Neural cell (in vitro differentiated cells): Measurements from ENCODE around the gene REV3L.

Experiments
- EP300 ChIP-seq: fragments of 450-650 bp; conservative IDR thresholded peaks from 2 replicates; pipeline ENCODE4 v1.6.1; 2014; ENCODE audit warnings: antibody characterized with exemption, mild to moderate bottlenecking, moderate library complexity; ENCODE audit not compliant: poor library complexity, severe bottlenecking
- MXI1 ChIP-seq: fragments of 450-650 bp; conservative IDR thresholded peaks from 2 replicates; pipeline ENCODE4 v1.6.1; 2014; ENCODE audit warnings: antibody characterized with exemption, mild to moderate bottlenecking; ENCODE audit not compliant: poor library complexity, severe bottlenecking
- TF ChIP-seq, protein P1 (sequence below): fragments of 450-650 bp; IDR thresholded peaks from 2 replicates; pipeline ENCODE4 v1.5.1; 2014; ENCODE audit warnings: antibody characterized with exemption, mild to moderate bottlenecking, moderate library complexity; ENCODE audit not compliant: poor library complexity, severe bottlenecking

DNA sequence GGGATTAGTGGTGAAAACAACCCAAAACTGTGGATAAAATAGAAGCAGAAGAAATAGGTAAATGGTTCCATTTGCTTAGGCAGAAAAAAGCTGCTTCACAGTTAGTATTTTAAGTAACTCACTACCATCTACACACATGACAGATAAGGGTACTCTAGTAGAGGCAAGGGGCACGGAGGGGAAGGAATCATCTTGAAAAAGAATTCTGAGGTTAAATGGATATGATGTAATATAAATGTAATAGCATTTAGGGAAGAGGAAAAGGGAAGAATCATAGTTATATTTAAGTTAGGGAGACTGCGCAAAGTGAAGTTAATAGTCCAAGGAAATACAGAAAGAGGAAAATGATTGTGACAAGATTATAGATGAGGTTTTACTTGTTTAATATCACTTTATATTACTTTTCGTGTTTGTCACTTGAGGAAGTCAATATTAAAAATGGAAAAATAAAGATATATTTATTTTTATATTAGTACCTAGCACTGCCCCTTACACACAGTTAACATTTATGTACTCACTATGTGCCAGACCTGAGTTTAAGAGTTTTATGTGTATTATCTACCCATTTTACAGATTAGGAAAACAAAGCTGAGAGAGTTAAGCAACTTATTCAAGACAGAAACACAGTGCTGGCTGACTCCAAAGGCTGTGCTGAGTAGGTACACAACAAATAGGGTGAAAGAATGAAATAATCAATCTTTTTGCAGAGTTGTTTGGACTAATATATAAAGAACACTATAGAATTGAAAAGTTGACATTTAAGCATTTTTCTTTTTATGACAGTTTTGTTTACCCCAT, 128.1 kb downstream of the REV3L start:
- TF ChIP-seq, protein P1, sequence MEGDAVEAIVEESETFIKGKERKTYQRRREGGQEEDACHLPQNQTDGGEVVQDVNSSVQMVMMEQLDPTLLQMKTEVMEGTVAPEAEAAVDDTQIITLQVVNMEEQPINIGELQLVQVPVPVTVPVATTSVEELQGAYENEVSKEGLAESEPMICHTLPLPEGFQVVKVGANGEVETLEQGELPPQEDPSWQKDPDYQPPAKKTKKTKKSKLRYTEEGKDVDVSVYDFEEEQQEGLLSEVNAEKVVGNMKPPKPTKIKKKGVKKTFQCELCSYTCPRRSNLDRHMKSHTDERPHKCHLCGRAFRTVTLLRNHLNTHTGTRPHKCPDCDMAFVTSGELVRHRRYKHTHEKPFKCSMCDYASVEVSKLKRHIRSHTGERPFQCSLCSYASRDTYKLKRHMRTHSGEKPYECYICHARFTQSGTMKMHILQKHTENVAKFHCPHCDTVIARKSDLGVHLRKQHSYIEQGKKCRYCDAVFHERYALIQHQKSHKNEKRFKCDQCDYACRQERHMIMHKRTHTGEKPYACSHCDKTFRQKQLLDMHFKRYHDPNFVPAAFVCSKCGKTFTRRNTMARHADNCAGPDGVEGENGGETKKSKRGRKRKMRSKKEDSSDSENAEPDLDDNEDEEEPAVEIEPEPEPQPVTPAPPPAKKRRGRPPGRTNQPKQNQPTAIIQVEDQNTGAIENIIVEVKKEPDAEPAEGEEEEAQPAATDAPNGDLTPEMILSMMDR = no peak
- TF ChIP-seq MXI1 (no peak), EP300 (no peak)
